ENCODE data around the gene DIAPH3. TPM values are rescaled to one million over a fixed set of nuclear protein-coding genes. Genes with fewer than 3 reads are reported as not detected.

The DIAPH3 gene
- total RNA-seq, 2 donors from 2014 or later = 23.6 to 25.7 TPM

GRCh38 chr13:59633290-59633689 is 530.4 kb downstream of the DIAPH3 start:
- Mint-ChIP-seq H3K27ac (no peak overlapping the region), H3K27me3 (ENCODE audit: insufficient read depth) (peaks cover 2% of the 10 kb centered on the region), H3K4me3 (no peak overlapping the region), H3K9me3 (no peaks in the 10 kb centered on the region), H3K4me1 (peaks cover 19% of the 10 kb centered on the region), H3K36me3 (ENCODE audit: low read depth) (no peaks in the 10 kb centered on the region)
- no peak for DNase-seq
- no peaks in the 10 kb centered on the region for H3K36me3 ChIP-seq (ENCODE audit: control insufficient read depth, insufficient read depth, low read length)
- no peaks in the 10 kb centered on the region for H3K4me1 ChIP-seq (ENCODE audit: control insufficient read depth, insufficient read depth, low read length)
- H3K9ac ChIP-seq (ENCODE audit: extremely low read depth, low read length, poor library complexity, severe bottlenecking) = no peak overlapping the region
- H3K9me3 ChIP-seq (ENCODE audit: control insufficient read depth, low read length) = no peaks in the 10 kb centered on the region
- no peak overlapping the region for H3K27ac ChIP-seq (ENCODE audit: low read depth, low read length)
- TF ChIP-seq, protein P1, sequence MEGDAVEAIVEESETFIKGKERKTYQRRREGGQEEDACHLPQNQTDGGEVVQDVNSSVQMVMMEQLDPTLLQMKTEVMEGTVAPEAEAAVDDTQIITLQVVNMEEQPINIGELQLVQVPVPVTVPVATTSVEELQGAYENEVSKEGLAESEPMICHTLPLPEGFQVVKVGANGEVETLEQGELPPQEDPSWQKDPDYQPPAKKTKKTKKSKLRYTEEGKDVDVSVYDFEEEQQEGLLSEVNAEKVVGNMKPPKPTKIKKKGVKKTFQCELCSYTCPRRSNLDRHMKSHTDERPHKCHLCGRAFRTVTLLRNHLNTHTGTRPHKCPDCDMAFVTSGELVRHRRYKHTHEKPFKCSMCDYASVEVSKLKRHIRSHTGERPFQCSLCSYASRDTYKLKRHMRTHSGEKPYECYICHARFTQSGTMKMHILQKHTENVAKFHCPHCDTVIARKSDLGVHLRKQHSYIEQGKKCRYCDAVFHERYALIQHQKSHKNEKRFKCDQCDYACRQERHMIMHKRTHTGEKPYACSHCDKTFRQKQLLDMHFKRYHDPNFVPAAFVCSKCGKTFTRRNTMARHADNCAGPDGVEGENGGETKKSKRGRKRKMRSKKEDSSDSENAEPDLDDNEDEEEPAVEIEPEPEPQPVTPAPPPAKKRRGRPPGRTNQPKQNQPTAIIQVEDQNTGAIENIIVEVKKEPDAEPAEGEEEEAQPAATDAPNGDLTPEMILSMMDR (conservative IDR thresholded peaks at IDR 0.05) = no peak
- H3K27me3 ChIP-seq (ENCODE audit: control insufficient read depth, insufficient read depth, low read length, poor library complexity, severe bottlenecking) = no peaks in the 10 kb centered on the region
- 95% methylated on average over 8 to 9 of the region's 9 CpGs for WGBS, 2 experiments (ENCODE audit: insufficient coverage in 1 of 2, insufficient read length in 1 of 2)
- H3K4me3 ChIP-seq (ENCODE audit: low read length) = no peak overlapping the region

- 86 to 100% methylated on average over 1 of the region's 1 CpG for WGBS, 2 experiments (ENCODE audit: insufficient coverage in 1 of 2, insufficient read length in 1 of 2)
- Histone ChIP-seq H3K9ac (ENCODE audit: extremely low read depth, low read length, poor library complexity, severe bottlenecking) (no peak overlapping the region), H3K36me3 (ENCODE audit: control insufficient read depth, insufficient read depth, low read length) (no peaks in the 10 kb centered on the region), H3K27me3 (ENCODE audit: control insufficient read depth, insufficient read depth, low read length, poor library complexity, severe bottlenecking) (no peaks in the 10 kb centered on the region), H3K9me3 (ENCODE audit: control insufficient read depth, low read length) (no peaks in the 10 kb centered on the region), H3K27ac (ENCODE audit: low read depth, low read length) (no peak overlapping the region), H3K4me1 (ENCODE audit: control insufficient read depth, insufficient read depth, low read length) (no peaks in the 10 kb centered on the region), H3K4me3 (ENCODE audit: low read length) (no peak overlapping the region)
- Mint-ChIP-seq H3K27ac (no peak overlapping the region), H3K36me3 (ENCODE audit: low read depth) (no peaks in the 10 kb centered on the region), H3K27me3 (ENCODE audit: insufficient read depth) (no peaks in the 10 kb centered on the region), H3K9me3 (no peaks in the 10 kb centered on the region), H3K4me1 (peaks cover 16% of the 10 kb centered on the region), H3K4me3 (no peak overlapping the region)
- no peak for DNase-seq
- TF ChIP-seq, protein P1 (conservative IDR thresholded peaks at IDR 0.05) = no peak
Measured at GRCh38 chr13:59631271-59631670, 532.5 kb downstream of the DIAPH3 start.

DNA sequence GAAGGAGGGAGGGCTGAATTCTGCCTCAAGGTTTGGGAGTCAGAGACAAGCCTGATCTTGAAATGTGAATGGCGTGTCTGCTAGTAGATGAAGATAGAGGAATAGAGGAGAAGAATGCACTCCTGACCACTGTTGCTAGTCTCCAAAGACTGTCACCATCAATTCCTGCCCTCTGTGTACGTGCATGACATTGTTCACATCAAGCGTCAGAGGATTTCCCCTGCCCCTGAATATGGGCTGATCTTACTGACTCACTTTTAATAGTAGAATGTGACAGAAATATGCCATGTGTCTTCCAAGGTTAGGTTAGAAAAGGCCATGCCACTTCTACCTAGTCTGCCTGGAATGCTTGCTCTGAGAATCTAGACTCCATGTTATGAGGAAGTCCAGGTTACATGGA is 538.6 kb downstream of the DIAPH3 start:
- Mint-ChIP-seq H3K4me1 (peaks cover 7% of the 10 kb centered on the region), H3K36me3 (ENCODE audit: low read depth) (no peaks in the 10 kb centered on the region), H3K9me3 (peaks cover 14% of the 10 kb centered on the region), H3K4me3 (no peak overlapping the region), H3K27ac (no peak overlapping the region), H3K27me3 (ENCODE audit: insufficient read depth) (no peaks in the 10 kb centered on the region)
- Histone ChIP-seq H3K27me3 (ENCODE audit: control insufficient read depth, insufficient read depth, low read length, poor library complexity, severe bottlenecking) (no peaks in the 10 kb centered on the region), H3K4me1 (ENCODE audit: control insufficient read depth, insufficient read depth, low read length) (no peaks in the 10 kb centered on the region), H3K4me3 (ENCODE audit: low read length) (no peak overlapping the region), H3K9ac (ENCODE audit: extremely low read depth, low read length, poor library complexity, severe bottlenecking) (no peak overlapping the region), H3K27ac (ENCODE audit: low read depth, low read length) (no peak overlapping the region), H3K36me3 (ENCODE audit: control insufficient read depth, insufficient read depth, low read length) (no peaks in the 10 kb centered on the region), H3K9me3 (ENCODE audit: control insufficient read depth, low read length) (no peaks in the 10 kb centered on the region)
- TF ChIP-seq, protein P1 (conservative IDR thresholded peaks at IDR 0.05) = no peak
- WGBS, 2 experiments (ENCODE audit: insufficient coverage in 1 of 2, insufficient read length in 1 of 2) = 96% methylated on average over 3 of the region's 3 CpGs; no CpG with 5 or more reads in 1 of the 2 experiments
- no peak for DNase-seq

Measured in endodermal cell (in vitro differentiated cells).